Jurkat, Clone E6-1 (cell line): ENCODE measurements around the gene BCL7C.
"Not testable (repeated sequence)": the region's sequence is repeated elsewhere in the genome, so short reads cannot be mapped to it uniquely, and the experiment has no call there.

ENCODE experiments used
- DNase-seq: peaks from one replicate; pipeline ENCODE4 v3.0.0-alpha.2; 2011; ENCODE audit warnings: low read depth, low spot score
- H3K4me3 ChIP-seq: 2 replicates; pipeline ENCODE4 v1.5.1; 2011; ENCODE audit warnings: mild to moderate bottlenecking, low read length, control low read depth, moderate library complexity

Gene BCL7C

DNA sequence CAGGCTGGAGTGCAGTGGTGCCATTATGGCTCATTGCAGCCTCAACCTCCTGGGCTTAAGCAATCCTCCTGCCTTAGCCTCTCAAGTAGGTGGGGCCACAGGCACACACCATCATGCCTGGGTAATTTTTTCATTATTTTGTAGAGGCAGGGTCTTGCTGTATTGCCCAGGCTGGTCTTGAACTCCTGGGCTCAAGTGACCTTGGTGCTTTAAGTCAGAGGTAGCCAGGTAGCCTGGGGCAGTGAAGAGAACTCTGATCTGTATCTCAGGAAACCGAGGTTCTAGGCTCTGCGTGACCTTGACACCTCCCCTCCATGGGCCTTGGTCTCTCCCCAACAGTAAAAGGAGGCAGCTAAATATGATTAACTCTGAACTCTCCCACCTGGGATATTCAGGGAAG is 5.9 kb upstream of the BCL7C start:
- H3K4me3 ChIP-seq, result no peak overlapping the region
- DNase-seq, result no peak

DNA sequence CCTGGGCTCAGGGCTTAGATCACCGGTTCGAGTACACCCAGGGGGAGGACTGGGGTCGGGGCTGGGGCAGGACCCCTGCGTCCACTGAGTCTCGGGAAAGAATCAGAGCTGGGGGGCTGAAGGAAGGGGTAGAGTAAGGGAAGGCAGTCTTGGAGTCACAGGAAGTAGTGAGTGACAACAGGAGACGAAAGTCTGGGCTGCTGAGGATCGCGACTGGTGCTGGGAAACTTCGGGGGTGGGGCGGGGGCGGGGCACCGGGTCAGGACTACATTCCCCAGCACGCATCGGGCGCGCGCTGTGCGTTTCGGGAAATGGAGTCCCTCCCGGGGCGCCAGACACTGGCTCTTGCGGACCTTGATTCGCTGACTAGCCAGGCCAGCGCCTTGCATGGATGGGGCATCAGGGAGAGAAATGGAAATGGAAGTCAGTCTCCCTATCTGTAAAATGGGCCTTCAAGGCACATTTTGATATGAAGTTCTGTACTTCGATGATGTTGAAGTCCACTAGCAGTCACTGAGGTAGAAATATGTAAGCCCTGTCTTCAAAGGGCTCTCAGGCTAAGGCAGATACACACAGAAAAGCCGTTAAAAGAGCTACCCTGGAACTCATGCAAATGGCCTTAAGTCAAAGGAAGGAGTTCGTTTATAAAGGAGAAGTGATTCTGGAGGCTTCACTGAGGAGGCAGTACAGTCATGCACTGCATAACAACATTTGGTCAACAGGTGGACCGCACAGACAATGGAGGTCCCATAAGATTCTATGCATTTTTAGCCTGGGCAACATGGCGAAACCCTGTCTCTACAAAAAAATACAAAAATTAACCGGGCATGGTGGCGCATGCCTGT is 3.2 kb upstream of the BCL7C start:
- peak; percentile 74 for DNase-seq
- H3K4me3 ChIP-seq, result peak overlapping the region; percentile 45

DNA sequence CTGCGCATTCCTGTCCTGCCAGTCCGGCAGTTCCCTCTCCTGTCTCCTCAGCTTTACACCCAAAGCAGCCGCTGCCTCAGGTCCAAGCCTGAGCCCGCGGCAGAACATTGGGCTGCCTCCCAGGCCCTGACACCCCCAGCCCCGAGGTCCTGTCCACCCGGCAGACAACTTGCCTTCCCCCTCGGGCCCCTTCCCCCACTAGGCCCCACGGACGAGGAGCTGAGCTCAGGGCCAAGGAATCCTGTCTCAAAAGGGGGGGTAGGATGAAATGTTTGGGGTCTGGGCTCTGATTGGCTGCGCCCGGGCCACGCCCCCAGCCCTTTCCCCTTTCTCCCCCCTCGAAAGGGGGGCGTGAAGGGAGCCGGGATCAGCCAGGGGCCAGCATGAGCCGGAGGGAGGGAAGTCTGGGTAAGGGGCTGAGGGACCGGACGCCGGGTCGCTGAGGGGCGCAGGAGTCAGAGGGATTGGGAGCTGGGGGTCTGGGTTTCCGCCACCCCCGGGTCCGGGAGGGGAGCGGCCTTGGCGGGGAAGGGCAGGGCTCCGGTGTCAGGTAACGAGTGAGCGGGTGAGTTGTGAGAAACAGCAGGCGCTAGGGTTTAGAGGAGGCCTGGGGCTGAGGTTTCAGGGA is 2.5 kb upstream of the BCL7C start, which contains the start of gene CTF1:
Gene CTF1, plus strand, starts transcription at position 354 of the 628 bp plus-strand sequence. Its CDS starts 30 bp downstream, at position 384.
- peak within 1 kb of the TSS; percentile 45 for H3K4me3 ChIP-seq

DNA sequence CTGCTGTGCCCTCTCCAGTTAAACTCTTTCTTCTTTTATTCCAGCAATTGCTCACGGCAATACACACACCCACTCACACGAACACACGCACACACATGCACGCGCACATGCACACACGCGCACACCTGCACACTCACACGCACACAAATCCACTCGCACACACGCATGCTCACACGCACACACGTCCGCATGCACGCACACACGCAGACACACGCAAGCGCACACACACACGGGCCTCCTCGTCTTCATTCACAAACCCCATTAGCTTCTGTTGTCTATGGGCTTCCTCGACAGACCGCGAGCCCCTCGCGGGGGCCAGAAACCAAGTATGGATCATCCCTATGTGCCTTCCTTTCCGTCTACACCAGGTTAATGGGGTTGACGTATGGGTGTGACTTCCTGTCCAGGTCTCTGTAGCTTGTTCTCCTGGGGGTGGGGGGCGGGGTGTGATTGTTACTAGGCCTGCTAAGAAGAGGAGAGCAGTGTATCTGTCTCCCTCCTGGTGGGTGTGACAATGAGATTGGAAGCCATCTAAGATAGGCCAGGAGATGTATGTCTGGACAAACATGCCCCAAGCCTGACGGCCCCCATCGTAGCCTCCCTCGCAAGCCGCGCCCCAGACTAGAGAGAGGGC is 1.9 kb upstream of the BCL7C start:
- no peak overlapping the region for H3K4me3 ChIP-seq
- DNase-seq, result no peak

More for the DNA sequence above, 2.5 kb upstream of the BCL7C start, which contains the start of gene CTF1:
- no peak for DNase-seq

DNA sequence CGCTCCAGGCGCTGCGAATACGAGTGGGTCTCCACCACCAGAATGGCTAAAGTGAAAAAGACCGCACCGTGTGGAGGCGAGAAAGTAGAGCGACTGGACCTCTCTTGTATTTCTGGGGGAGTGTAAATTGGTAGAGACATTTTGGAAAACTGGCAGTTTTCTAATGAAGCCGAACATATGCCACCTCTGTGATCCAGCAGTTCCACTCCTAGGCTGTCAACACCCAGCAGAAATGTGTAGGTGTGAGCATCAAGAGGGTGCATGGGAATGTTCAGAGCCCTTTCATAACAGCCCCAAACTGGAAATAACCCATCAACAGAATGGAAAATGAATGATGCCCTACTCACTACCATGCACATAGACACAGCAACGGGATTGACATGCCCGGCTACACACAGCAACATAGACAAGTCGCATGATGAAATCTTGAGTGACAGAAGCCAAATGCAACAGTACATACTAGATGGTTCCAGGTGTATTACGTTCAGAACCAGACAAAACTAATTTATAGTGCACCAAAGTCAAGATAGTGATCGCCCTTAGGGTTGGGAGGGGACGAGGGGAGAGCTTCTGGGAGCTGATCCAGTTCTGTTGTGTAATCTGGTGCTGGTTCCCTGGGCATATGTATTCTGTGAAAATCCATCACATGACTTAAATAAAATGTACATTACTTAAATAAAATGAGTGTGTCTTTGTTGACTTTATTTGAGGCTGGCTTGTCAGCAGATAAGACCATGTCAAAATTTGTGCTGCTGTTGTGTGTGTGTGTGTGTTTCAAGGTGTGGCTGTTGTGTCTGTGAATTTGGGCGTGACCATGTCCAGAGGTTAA is 877 bp upstream of the BCL7C start:
- no peak overlapping the region for H3K4me3 ChIP-seq
- no peak for DNase-seq

DNA sequence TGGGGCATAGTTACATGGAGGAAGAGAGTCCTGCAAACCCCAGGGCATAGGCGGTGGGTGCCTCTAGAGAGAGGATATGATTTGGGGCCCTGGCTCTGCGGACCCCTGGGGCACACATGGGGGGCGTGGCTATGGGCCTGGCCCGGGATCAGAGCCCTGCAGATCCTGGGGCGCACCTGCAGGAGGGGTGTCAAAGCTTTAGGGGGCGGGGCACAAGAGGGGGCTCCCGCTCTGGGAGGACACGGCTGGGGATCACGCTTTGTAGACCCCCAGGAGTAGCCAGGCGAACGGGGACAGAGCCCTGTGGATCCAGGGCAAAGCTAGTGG is 497 bp downstream of the BCL7C start:
- DNase-seq, result no peak
- H3K4me3 ChIP-seq, result peak overlapping the region; percentile 82

DNA sequence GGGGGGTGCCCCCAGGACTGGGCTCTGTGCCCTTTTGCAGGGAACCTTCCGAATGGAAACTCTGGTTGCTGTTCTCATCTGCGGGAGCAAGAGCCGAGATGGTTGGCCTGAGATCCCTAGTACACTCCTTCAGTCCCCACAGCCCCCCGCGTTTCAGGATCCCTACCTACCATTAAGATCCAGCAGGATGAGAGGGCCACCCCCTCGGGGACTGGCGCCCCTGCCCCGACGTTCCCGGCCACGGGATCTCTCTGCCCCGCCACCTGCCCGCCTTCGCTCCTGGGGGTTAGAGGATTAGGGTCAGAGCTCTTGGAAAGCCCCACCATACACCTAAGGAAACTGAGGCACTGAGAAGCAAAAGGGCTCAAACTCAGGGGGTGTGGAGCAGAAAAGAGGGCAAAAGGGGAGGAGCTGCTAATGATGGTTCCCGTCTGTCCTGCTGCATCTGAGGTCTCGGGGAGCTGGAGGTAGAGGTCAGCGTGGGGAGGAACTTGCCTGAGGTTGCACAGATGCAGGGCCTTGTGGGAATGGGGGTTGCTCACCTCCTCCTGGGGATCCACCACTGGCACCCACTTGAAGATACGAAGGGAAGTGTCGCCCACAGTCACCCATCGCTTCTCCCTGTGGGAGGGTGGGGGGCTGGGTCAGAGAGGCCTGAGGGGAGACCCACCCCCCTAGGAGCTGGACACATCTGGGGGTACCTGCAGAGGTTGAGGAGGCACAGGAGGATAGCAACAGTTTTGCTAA is 1.0 kb downstream of the BCL7C start:
- H3K4me3 ChIP-seq, result peak overlapping the region; percentile 82
- DNase-seq, result no peak

DNA sequence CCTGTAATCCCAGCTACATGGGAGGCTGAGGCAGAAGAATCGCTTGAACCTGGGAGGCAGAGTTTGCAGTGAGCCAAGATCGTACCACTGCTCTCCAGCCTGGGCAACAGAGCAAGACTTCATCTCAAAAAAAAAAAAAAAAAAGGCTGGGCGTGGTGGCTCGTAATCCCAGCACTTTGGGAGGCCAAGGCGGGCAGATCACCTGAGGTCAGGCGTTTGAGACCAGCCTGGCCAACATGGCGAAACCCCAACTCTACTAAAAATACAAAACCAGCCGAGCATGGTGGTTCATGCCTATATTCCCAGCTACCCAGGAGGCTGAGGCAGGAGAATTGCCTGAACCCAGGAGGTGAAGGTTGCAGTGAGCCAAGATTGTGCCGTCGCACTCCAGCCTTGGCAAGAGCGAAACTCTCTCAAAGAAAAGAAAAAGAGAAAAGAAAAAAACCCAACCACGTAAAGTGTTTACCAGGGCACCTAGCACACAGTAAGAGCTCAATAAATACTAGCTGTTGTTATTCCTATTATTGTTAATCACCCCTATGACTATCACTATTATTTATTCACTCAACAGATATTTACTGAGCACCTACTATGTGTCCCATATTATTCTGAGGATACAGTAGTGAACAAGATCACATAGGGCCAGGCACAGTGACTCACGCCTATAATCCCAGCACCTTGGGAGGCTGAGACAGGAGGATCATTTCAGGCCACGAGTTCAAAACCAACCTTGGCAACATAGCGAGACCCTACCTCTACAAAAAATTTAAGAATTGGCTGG is 2.6 kb downstream of the BCL7C start:
- not testable (repeated sequence) for DNase-seq, H3K4me3 ChIP-seq

DNA sequence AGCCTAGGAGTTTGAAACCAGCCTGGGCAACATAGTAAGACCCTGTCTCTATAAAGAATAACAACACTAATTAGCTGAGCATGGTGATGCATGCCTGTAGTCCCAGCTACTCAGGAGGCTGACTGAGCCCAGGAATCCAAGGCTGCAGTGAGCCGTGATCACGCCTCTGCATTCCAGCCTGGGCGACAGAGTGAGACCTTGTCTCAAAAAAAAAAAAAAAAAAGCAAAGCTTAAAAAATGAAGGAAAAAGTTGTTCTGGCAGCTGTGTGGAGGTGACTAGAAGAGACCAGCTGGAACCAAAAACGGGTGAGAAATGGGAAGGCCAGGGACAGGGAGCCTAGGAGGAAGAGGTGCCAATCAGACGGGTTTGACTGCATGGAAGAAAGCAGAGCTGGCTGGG is 4.2 kb downstream of the BCL7C start:
- DNase-seq, result no peak
- no peak overlapping the region for H3K4me3 ChIP-seq

DNA sequence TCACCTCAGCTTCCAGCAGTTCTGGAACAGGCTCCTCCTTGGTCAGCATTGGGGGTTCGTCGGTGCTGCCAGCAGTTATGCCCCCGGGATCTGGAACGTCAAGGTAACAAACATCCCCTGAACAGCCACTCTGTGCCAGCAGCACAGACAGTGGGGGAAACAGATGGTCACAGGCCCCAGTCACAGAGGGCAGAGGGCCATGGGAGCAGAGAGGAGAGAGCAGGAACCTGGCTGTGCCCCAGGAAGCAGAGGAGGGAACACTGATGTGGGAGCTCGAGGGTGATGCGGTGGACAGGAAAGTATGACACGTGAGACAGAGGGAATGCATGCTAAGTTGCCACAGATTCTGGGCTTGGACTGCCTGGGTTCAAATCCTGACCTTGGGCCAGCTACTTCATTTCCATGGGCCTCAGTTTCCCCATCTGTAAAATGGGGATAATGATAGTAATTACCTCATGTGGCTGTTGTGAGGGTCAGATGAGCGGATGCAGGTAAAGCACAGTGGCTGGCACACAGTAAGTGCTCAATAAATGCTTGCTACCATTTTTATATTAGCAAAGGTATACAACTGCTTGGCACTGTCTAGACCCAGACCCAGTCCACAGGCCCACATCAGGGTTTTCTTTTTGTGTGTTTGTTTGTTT is 4.9 kb downstream of the BCL7C start:
- DNase-seq, result no peak
- no peak overlapping the region for H3K4me3 ChIP-seq

DNA sequence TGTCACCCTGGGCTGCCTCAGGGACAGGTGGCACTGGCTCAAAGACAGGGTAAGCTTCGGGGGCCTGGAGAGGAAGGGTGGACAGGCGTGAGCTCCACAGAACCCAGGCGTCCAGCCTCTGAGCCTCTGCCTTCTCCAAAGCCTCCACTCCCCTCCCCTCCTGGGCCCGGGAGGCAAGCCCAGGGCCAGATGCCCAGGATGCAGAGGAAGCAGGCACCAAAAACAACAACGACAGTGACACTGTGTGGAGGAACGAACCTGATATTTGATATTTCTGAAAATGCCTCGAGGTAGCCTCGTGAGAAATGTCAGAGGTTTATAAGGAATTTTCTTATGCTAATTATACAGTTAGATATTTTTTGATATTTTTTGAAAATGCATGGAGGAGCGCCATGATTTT is 6.0 kb downstream of the BCL7C start:
- DNase-seq, result no peak
- no peak overlapping the region for H3K4me3 ChIP-seq

DNA sequence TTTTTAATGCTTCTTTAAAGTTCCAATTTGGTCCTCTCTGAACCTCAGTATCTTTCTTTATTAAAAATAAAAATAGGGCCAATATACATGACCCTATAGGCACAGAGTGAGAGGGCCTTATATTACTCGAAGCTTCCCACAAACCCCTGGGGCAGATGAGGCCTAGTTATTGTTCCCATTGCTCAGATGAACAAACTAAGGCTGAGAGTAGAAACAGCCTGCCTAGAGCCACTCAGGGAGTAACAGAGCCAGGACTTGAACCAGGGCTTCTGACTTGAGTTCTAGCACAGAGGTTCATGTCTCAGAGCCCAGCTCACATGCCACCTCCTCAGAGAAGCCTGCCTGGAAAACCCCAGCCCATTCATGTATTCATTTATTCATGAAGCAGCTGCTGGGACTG is 7.7 kb downstream of the BCL7C start:
- no peak for DNase-seq
- no peak overlapping the region for H3K4me3 ChIP-seq

DNA sequence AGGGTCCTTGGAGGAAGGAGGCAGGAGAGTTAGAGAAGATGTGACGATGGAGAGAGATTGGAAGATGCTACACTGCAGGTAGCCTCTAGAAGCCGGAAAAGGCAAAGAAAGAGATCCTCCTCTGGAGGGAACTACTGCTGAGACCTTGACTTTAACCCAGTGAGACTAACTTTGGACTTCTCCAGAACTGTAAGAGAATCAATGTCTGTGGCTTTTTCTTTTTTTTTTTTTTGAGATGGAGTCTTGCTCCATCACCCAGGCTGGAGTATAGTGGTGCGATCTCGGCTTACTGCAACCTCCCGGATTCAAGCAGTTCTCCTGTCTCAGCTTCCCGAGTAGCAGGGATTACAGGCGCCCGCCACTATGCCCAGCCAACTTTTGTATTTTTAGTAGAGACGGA is 8.7 kb downstream of the BCL7C start:
- no peak overlapping the region for H3K4me3 ChIP-seq
- DNase-seq, result no peak

DNA sequence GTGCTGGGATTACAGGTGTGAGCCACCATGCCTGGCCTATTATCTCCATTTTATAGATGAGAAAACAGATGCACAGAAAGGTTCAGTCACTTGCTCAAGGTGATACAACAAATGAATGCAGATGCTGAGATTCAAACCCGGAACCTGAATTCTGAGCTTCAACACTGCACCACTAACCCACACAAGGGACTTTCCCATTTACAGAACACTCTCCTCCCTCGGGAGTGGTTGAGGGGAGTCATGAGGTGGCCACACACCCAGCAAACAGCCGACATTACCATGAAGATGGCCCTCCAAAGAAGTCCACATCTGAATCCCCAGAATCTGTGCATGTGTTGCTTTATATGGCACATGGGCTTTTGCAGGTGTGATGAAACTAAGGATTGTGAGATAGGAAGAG is 9.1 kb downstream of the BCL7C start:
- no peak for DNase-seq
- H3K4me3 ChIP-seq, result no peak overlapping the region

DNA sequence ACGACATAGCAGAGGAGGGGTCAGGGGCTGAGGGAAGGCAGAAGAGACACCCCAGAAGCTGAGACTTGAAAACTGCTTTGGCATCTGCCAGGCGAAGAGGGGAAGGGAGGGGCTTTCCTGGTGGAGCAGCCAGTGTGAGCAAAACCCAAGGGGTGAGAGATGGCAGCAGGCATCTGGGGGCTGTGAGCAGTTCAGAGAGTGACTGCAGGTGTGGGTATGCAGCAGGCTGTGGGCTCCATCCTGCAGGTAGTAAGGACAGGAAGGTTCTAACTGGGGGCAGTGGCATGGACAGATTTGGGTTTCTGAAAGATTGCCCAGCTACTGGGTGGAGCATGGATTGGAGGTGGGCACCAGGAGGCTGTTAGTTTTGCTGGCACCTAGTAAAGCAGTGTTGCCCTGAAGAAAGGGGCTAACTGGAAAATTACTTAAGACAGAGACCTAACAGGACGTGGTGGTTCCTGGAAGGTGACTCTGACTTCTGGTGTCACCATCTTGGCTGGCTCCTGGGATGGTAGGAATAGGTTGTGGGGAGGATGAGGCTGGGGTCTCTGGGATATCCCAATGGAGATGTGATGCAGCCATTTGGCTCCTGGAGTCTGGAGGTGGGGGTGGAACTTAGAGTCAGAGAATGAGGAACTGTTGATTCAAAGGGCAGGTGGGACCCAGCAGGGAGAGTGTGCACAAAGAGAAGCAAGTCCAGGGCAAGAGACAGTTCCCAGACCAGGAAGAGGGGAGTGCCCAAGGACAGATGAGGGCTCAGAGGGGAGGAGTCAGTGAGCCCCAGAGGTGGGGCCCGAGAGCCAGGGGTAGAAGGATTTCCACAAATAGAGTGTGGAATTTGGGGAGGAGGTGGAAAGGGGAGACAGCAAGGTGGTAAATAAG is 11.2 kb downstream of the BCL7C start:
- DNase-seq, result no peak

DNA sequence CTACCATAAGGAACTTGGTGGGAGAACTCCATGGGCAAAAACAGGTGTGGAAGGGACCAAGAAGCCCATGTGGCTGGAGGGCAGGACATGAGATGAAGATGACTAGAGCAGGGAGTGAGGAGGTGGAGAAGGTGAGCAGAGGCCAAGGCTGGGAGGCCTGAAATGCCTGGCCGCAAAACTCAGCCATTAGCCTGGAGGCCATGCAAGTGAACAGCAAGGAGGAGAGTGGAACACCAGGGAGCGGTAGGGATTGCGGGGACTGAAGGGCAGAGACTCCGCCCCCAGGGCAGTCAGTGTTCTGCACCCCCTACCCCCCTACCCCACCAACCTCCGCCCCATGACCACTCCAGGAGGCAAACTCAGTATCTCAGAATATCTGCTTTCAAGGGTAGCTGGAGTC is 17.0 kb downstream of the BCL7C start:
- H3K4me3 ChIP-seq, result peak overlapping the region; percentile 95
- no peak for DNase-seq

More for the DNA sequence above, 11.2 kb downstream of the BCL7C start:
- no peak overlapping the region for H3K4me3 ChIP-seq
